Smooth muscle cell (in vitro differentiated cells): ENCODE data around the gene MOV10L1. TPM values are rescaled to one million over a fixed set of nuclear protein-coding genes. Genes with fewer than 3 reads are reported as not detected.

ENCODE experiments used
- DNase-seq: peaks from one replicate; lab custom pipeline; 2025; ENCODE audit not compliant: unreplicated experiment; lab: John Stamatoyannopoulos, UW
- H2AFZ ChIP-seq: fragments of 200-600 bp; sonication (generic); 2 replicates; pipeline ENCODE4 v1.6.0; 2016; ENCODE audit warnings: antibody characterized with exemption, low read depth, mild to moderate bottlenecking
- H3F3A ChIP-seq: fragments of 200-600 bp; sonication (generic); 2 replicates; pipeline ENCODE4 v1.6.0; 2017; ENCODE audit warnings: antibody characterized with exemption, low read depth
- H3K27ac ChIP-seq: fragments of 200-600 bp; sonication (generic); 2 replicates; pipeline ENCODE4 v1.5.1; 2016; ENCODE audit warnings: low read depth, mild to moderate bottlenecking
- H3K27me3 ChIP-seq: fragments of 200-600 bp; sonication (generic); 2 replicates; pipeline ENCODE4 v1.6.1; 2016; ENCODE audit warnings: low read depth, mild to moderate bottlenecking
- H3K36me3 ChIP-seq: fragments of 200-600 bp; sonication (generic); 2 replicates; pipeline ENCODE4 v1.5.1; 2016; ENCODE audit warnings: low read depth
- H3K4me1 ChIP-seq: fragments of 200-600 bp; sonication (generic); 2 replicates; pipeline ENCODE4 v1.5.1; 2016; ENCODE audit warnings: low read depth
- H3K4me2 ChIP-seq: fragments of 200-600 bp; sonication (generic); 2 replicates; pipeline ENCODE4 v1.6.0; 2016; ENCODE audit warnings: mild to moderate bottlenecking
- H3K4me3 ChIP-seq: fragments of 200-600 bp; sonication (generic); 2 replicates; pipeline ENCODE4 v1.5.1; 2016; ENCODE audit warnings: mild to moderate bottlenecking
- H3K79me2 ChIP-seq: fragments of 200-600 bp; sonication (generic); 2 replicates; pipeline ENCODE4 v1.6.0; 2016; ENCODE audit warnings: low read depth, mild to moderate bottlenecking
- H3K9ac ChIP-seq: fragments of 200-600 bp; sonication (generic); 2 replicates; pipeline ENCODE4 v1.6.0; 2016; ENCODE audit warnings: low read depth
- H3K9me3 ChIP-seq: fragments of 200-600 bp; sonication (generic); replicated peaks from 2 replicates; pipeline ENCODE4 v1.5.1; 2016; ENCODE audit warnings: low read depth
- H4K20me1 ChIP-seq: fragments of 200-600 bp; sonication (generic); 2 replicates; pipeline ENCODE4 v1.6.0; 2016; ENCODE audit warnings: low read depth
- CTCF ChIP-seq: fragments of 200-600 bp; sonication (generic); IDR thresholded peaks from 2 replicates; pipeline ENCODE4 v1.5.1; 2017; ENCODE audit warnings: borderline replicate concordance, mild to moderate bottlenecking, antibody characterized with exemption; ENCODE audit not compliant: insufficient read depth, poor library complexity, severe bottlenecking
- WGBS: methylation state at CpG from one replicate; pipeline ENCODE4 v1.1.7; 2016; ENCODE audit warnings: low lambda C conversion rate; 5-methylcytosine and 5-hydroxymethylcytosine counted together
- polyA plus RNA-seq: library from polyadenylated mRNA; unstranded; fragments of >200 nt; fragmentation: Nextera tagmentation; extraction: Ambion mirVana; gene quantifications from 2 replicates; pipeline ENCODE4 v1.2.1, GENCODE V29; 2016
- total RNA-seq: library from RNA; depleted of rRNA; stranded (reverse); fragments of >200 nt; gene quantifications from 2 replicates; pipeline ENCODE4 v1.2.3, GENCODE V29; 2014

The MOV10L1 gene
- total and polyA plus RNA-seq, 2 experiments from 2014 or later = 0.10 to 0.85 TPM

- H3K4me1 ChIP-seq = peaks cover 10% of the 10 kb centered on the region
- DNase-seq = no peak
- no peak for TF ChIP-seq CTCF
- H3K27me3 ChIP-seq = no peaks in the 10 kb centered on the region
- no peaks in the 10 kb centered on the region for H4K20me1 ChIP-seq
- WGBS = 90% methylated on average over 19 of the region's 19 CpGs
- no peak overlapping the region for H3K9ac ChIP-seq
- H2AFZ ChIP-seq = no peak overlapping the region
- no peak overlapping the region for H3K27ac ChIP-seq
- no peaks in the 10 kb centered on the region for H3K79me2 ChIP-seq
- no peaks in the 10 kb centered on the region for H3K36me3 ChIP-seq
- H3K4me3 ChIP-seq = no peak overlapping the region
- peaks cover 3% of the 10 kb centered on the region for H3F3A ChIP-seq
- peaks cover 3% of the 10 kb centered on the region for H3K9me3 ChIP-seq
- H3K4me2 ChIP-seq = no peak overlapping the region
Observed at GRCh38 chr22:50117168-50117762, 27.5 kb downstream of the MOV10L1 start.

DNA sequence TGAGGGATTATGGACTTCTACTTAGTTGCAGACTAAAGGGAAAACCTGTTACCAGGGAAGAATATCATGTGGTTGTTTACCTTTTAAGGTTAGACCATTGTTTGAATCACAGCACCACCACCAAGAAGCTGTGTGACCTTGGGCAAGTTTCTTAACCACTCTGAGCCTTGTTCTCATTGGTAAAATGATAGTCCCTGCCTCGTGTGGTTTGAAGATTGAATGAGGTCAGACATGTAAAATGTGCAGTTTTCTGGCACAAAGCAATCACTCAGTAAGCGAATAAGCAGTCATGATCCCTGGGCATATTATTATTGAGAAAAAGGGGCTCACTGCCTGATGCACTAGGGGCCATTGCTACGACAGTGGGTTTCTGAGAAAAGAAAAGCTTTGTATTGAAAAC is 28.3 kb downstream of the MOV10L1 start:
- Histone ChIP-seq H3K4me2 (peak overlapping the region; percentile 58), H3K36me3 (no peaks in the 10 kb centered on the region), H4K20me1 (no peaks in the 10 kb centered on the region), H3K9ac (peak overlapping the region; percentile 42), H3K4me3 (no peak overlapping the region), H3K27me3 (no peaks in the 10 kb centered on the region), H3K79me2 (no peaks in the 10 kb centered on the region), H3F3A (peaks cover 3% of the 10 kb centered on the region), H2AFZ (no peak overlapping the region), H3K27ac (peak overlapping the region; percentile 83), H3K4me1 (peaks cover 8% of the 10 kb centered on the region), H3K9me3 (peaks cover 5% of the 10 kb centered on the region)
- no peak for TF ChIP-seq CTCF
- WGBS = 53% methylated on average over 3 of the region's 3 CpGs
- no peak for DNase-seq

DNA sequence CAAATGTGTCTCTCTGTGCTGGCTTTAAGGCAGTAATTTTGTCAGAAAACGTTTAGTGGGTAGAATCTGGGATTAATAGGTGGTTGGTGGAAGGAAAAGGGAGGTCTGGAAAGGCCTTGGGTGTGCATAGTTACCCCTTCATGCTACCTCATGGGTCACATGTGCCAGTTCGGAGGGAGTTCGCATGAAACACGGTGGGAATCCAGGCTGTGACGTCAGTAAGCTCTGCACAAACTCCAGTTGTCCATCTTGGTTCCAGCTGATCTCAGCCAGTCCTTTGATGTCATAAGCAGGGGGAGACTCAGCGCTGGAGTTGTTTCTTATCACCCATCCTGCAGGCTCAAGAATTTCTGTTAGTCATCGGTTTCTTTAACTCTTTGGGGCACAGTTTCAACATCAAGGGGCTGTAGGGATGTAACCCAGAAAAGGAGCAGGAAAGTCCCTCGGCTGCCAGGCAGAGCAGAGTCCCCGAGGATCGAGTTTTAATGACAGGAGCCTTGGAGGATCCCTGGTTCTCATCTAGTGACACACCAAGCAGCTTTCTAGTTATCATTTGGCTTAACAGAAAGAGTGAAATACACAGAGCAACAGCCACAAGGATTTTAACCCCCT is 28.9 kb downstream of the MOV10L1 start:
- Histone ChIP-seq H3K36me3 (no peaks in the 10 kb centered on the region), H3K9me3 (peaks cover 5% of the 10 kb centered on the region), H3K27me3 (no peaks in the 10 kb centered on the region), H3K79me2 (no peaks in the 10 kb centered on the region), H4K20me1 (no peaks in the 10 kb centered on the region), H3F3A (peaks cover 3% of the 10 kb centered on the region), H3K4me1 (peaks cover 8% of the 10 kb centered on the region), H3K27ac (peak overlapping the region; percentile 83), H2AFZ (no peak overlapping the region), H3K4me3 (no peak overlapping the region), H3K4me2 (peak overlapping the region; percentile 58), H3K9ac (peak overlapping the region; percentile 42)
- no peak for DNase-seq
- 3% methylated on average over 10 of the region's 10 CpGs for WGBS
- no peak for TF ChIP-seq CTCF

- Histone ChIP-seq H3K27me3 (no peaks in the 10 kb centered on the region), H3K9ac (no peak overlapping the region), H3K4me1 (peaks cover 8% of the 10 kb centered on the region), H3K79me2 (no peaks in the 10 kb centered on the region), H3K36me3 (no peaks in the 10 kb centered on the region), H4K20me1 (no peaks in the 10 kb centered on the region), H3K9me3 (peaks cover 5% of the 10 kb centered on the region), H3F3A (peaks cover 3% of the 10 kb centered on the region), H3K4me3 (no peak overlapping the region), H3K4me2 (peak overlapping the region; percentile 49), H2AFZ (no peak overlapping the region), H3K27ac (peak overlapping the region; percentile 83)
- DNase-seq = no peak
- 67% methylated on average over 14 of the region's 14 CpGs for WGBS
- no peak for TF ChIP-seq CTCF
Observed at GRCh38 chr22:50119169-50119767, 29.5 kb downstream of the MOV10L1 start.
